RPMI7951 (cell line): ENCODE measurements around the gene NUP205. TPM values are rescaled to one million over a fixed set of nuclear protein-coding genes. Genes with fewer than 3 reads are reported as not detected.

ENCODE experiments used
- DNase-seq: peaks from one replicate; pipeline ENCODE4 v3.0.0-alpha.2; 2012; ENCODE audit warnings: low read depth
- total RNA-seq: library from RNA; depleted of rRNA; stranded (reverse); fragments of >200 nt; shearing (Covaris generic); gene quantifications from 2 replicates; pipeline ENCODE4 v1.2.3, GENCODE V29; 2014; rRNA removed

The NUP205 gene
- 90.1 and 100 TPM in 2 replicates for total RNA-seq

DNA sequence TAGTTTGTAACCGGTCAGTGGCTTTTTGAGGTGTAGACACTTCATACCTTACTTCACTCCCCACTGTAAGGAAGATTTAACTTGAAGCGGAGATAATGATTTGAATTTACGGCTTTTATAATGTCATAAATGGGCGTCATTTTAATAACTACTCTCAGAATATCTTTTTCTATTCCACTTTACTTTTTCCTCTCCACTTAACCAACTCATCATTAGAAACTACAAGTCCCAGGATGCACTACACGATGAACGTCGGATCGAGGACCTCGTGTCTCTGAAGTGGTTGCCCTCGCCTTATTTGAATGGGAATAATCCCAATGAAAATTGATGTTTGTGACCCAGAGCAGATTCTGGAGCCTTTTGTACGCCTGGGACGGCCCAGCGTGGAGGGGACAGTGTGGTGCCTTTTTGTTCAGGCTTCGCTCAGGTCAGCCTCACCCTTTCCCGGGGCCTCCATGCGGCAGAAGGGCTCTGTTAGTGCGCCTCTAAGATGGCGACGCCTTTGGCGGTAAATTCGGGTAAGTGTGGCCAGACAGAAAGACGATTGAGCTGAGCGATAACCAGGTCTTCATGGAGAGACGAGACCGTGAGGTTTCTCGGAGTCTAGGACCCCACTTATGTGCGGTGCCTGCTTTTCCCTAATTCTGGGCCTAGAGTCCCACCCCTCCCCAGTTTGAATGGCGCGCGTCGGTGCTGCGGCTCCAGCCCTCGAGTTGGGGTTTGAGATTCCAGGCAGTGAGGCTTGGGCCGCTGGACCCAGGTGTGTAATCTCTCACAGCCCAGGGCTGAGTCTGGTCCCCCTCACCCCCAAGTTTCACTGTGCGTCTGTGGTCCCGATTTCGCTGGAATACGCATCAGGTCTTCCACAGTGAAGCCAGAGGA, at the start of gene NUP205:
Gene NUP205 (plus strand): TSS at position 463 of the 882 bp plus-strand sequence. CDS start 28 bp downstream, at position 491.
- DNase-seq: peak; percentile 82

DNA sequence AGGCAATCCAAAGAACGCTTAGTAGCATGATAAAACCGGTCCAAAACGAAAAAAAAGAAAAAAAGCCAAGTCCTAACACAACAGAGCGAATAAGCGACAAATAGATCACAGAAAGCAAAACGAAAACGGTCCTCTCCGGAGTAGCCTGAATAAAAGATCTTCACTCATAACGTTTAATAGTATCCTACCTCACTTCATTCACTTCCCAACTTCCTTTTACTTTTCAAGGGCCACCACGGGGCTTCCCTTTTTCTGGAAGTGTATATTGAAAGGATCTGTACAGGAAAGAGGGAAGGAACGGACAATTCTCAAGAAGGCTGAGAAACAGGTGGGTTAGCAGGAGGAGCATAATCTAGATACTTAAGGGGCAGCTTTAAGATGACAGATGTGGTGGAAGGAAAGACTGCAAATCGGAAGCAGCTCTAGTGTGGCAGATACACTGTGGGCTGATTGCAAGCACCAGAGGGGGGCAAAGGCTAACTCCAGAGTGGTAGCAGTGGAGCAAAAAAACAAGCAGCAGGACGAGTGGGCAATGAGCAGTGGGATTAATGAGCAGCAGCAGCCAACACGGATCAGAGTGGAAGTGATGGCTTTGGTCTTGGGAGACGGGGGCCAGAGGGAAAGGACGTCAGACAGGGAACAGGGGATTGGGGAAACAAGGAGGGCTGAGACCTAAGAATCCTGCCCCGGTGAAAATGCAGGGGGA, 48.7 kb upstream of the NUP205 start:
- peak; percentile 37 for DNase-seq

DNA sequence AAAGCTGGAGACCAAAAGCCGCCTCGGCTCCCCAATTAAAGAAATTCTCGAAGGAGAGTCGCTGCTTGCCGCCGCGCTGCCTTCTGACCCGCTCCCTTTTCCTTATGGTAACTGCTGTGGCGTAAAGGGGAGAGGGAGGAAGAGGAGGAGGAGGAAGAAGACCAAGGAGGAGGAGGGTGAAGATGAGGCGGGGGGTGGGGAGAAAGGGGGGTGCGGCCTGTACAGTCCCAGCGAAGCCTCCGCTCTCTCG, 48.2 kb upstream of the NUP205 start:
- no peak for DNase-seq

- DNase-seq: peak; percentile 94
Observed at GRCh38 chr7:135509839-135510591, 47.7 kb upstream of the NUP205 start, which contains the start of gene CNOT4. TSS of gene CNOT4 (minus strand) at chr7:135510102. CDS start at chr7:135438331, 71,771 bp downstream.

GRCh38 chr7:135510592-135511183, 47.0 kb upstream of the NUP205 start:
- peak; percentile 38 for DNase-seq

- peak; percentile 67 for DNase-seq
Observed at GRCh38 chr7:135512135-135512887, 45.4 kb upstream of the NUP205 start.

GRCh38 chr7:135514856-135515255, 42.9 kb upstream of the NUP205 start:
- DNase-seq: no peak

- no peak for DNase-seq
Observed at GRCh38 chr7:135517060-135517459, 40.7 kb upstream of the NUP205 start.

DNA sequence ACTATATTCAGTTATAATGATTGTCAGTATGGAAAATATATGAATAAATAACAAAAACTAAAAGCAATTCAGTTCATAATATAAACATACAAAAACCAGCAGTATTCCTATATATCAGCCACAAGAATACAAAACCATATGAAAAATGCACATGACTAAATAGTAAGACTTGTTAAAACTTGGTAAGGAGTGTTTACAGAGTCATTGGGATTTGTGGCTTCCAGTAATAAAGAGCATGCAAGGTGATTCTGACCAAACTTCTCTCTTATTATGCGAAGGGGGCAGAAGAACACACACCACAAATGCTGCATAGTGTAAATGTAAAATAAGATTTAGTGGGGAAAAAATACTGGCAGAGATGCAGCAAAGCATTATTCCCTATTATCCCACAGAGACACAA, 39.0 kb upstream of the NUP205 start:
- DNase-seq: no peak

DNA sequence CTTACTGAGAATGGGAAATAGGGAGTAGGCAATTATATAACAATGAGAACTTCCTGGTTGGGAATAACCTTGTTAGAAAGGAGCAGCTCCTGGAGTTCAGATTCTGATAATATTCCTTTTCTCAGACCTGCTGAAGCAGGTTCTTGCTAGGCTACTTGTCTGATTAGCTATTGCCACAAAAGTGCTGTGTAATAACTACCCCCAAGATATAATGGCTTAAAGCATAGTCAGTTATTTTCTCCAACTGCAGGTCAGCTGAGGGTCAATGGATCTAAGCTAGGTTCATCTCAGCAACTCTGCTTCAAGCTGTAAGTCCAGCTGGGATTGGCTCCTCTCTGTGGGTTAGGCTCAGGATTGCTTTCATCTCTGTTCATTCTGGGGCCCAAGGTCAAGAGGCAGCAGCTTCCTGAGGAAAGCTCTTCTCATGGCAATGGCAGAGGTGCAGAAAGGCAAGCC, 38.5 kb upstream of the NUP205 start:
- DNase-seq: no peak

DNA sequence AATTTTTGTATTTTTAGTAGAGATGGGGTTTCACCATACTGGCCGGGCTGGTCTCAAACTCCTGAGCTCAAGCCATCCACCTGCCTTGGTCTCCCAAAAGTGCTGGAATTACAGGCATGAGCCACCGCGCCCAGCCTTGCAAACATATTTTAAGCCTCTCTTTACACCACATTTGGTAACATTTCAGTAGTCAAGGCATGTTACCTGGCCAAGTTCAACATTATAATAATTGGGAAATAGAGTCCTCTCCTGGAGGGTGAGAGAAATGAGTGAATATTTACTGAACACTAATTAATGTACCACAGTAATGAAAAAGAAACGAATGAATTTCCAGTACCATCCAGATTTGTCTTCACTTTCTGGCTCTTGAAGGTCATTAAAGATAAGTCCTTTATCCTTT, 37.8 kb upstream of the NUP205 start:
- DNase-seq: no peak

DNA sequence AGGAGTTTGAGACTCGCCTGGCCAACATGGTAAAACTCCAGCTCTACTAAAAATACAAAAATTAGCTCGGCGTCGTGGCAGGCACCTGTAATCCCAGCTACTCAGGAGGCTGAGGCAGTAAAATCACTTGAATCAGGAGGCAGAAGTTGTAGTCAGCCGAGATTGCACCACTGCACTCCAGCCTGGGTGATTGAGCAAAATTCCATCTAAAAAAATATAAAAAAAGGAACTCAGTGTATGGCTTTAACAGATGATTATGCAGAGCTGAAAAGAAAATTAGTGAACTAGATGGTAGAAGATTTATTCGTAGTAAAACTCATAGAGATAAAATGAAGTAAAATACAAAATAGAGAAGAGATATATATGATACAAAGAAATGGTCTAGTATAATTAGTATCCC, 35.2 kb upstream of the NUP205 start:
- DNase-seq: no peak

- no peak for DNase-seq
Observed at GRCh38 chr7:135523146-135523545, 34.6 kb upstream of the NUP205 start.

GRCh38 chr7:135525426-135525825, 32.3 kb upstream of the NUP205 start:
- DNase-seq: no peak

GRCh38 chr7:135527025-135527424, 30.7 kb upstream of the NUP205 start:
- no peak for DNase-seq

- peak; percentile 24 for DNase-seq
Observed at GRCh38 chr7:135536150-135536549, 21.6 kb upstream of the NUP205 start.

- no peak for DNase-seq
Observed at GRCh38 chr7:135537453-135537852, 20.3 kb upstream of the NUP205 start.

GRCh38 chr7:135537905-135538304, 19.8 kb upstream of the NUP205 start:
- DNase-seq: no peak

DNA sequence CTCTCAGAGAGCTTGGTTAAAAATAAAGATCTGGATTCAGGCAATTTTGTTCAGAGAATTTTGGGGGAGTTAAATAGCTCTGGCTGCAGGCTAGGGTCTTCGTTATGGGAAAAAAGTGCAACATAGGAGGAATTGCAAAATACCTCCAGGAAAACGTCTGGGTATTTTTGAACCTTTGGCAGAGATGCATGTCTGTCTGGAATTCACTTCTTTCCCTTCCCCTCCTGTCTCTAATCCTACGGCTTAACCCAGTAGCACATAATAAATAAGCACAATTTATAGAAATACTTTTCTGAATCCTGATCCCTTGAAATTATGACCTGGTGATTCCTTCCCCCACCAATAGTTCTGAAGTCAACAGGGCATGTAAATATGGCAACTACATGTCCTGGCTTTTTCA, 19.3 kb upstream of the NUP205 start:
- DNase-seq: no peak

GRCh38 chr7:135539629-135540028, 18.1 kb upstream of the NUP205 start:
- DNase-seq: no peak

GRCh38 chr7:135541029-135541428, 16.7 kb upstream of the NUP205 start:
- no peak for DNase-seq
